ENCODE measurements around the gene IQCE.

IQCE gene

GRCh38 chr7:2639695-2640481 lies 81.1 kb downstream of the IQCE start:
- H3K36me3 ChIP-seq: peaks cover 12 to 32% (median 22%) of the 10 kb centered on the region in 11 experiments; a peak in 20 of 22 replicates
- H3K4me1 ChIP-seq: peaks cover 99 to 100% (median 100%) of the 10 kb centered on the region in 10 experiments
- peak overlapping the region; percentile 77 to 98 (median 92) for H3K27ac ChIP-seq
- no peaks in the 10 kb centered on the region for H3K9me3 ChIP-seq (replicated peaks in 1 of 11)
- H3K9ac ChIP-seq: peak overlapping the region; percentile 70 to 97 (median 80)
- peak overlapping the region in 5 of 10 experiments; percentile 46 to 98 (median 57); a peak in 7 of 20 replicates for H3K4me3 ChIP-seq
- H3K27me3 ChIP-seq: no peaks in the 10 kb centered on the region
- H3K4me2 ChIP-seq: peak overlapping the region; percentile 90 to 100 (median 98)
- no peak for TF ChIP-seq Cebpa-rat (IDR thresholded peaks at IDR 0.05)
- peaks cover 41 to 92% (median 75%) of the 10 kb centered on the region in 11 experiments for H4K20me1 ChIP-seq

- Histone ChIP-seq H3K27me3 (no peaks in the 10 kb centered on the region), H3K9me3 (replicated peaks in 1 of 11) (no peaks in the 10 kb centered on the region), H4K20me1 (peaks cover 35 to 92% (median 75%) of the 10 kb centered on the region in 11 experiments), H3K4me1 (peaks cover 99 to 100% (median 100%) of the 10 kb centered on the region in 10 experiments), H3K9ac (peak overlapping the region; percentile 70 to 97 (median 80)), H3K4me3 (peak overlapping the region in 9 of 10 experiments; percentile 21 to 98 (median 51); a peak in 10 of 20 replicates), H3K27ac (peak overlapping the region; percentile 77 to 98 (median 92)), H3K4me2 (peak overlapping the region; percentile 90 to 100 (median 98)), H3K36me3 (peaks cover 6 to 26% (median 16%) of the 10 kb centered on the region in 11 experiments; a peak in 18 of 22 replicates)
- no peak for TF ChIP-seq Cebpa-rat (IDR thresholded peaks at IDR 0.05)
Measured at GRCh38 chr7:2640482-2640830, 81.7 kb downstream of the IQCE start.

GRCh38 chr7:2640846-2641316 lies 82.1 kb downstream of the IQCE start:
- Histone ChIP-seq H3K4me1 (peaks cover 99 to 100% (median 100%) of the 10 kb centered on the region in 10 experiments), H4K20me1 (peaks cover 31 to 92% (median 73%) of the 10 kb centered on the region in 11 experiments), H3K4me2 (peak overlapping the region; percentile 90 to 100 (median 98)), H3K27me3 (no peaks in the 10 kb centered on the region), H3K9ac (peak overlapping the region; percentile 70 to 97 (median 80)), H3K9me3 (replicated peaks in 1 of 11) (no peaks in the 10 kb centered on the region), H3K36me3 (peaks cover 2 to 22% (median 12%) of the 10 kb centered on the region in 11 experiments; a peak in 16 of 22 replicates), H3K4me3 (peak overlapping the region in 9 of 10 experiments; percentile 21 to 98 (median 51); a peak in 16 of 20 replicates), H3K27ac (peak overlapping the region; percentile 77 to 98 (median 92))
- no peak for TF ChIP-seq Cebpa-rat (IDR thresholded peaks at IDR 0.05)

GRCh38 chr7:2641406-2642393 lies 82.9 kb downstream of the IQCE start:
- Histone ChIP-seq H3K4me2 (peak overlapping the region; percentile 90 to 100 (median 98)), H3K9ac (peak overlapping the region; percentile 70 to 97 (median 80)), H3K36me3 (peaks cover 0 to 26% (median 14%) of the 10 kb centered on the region in 11 experiments; a peak in 14 of 22 replicates), H3K27ac (peak overlapping the region; percentile 77 to 98 (median 92)), H3K4me3 (peak overlapping the region in 9 of 10 experiments; percentile 35 to 98 (median 51); a peak in 19 of 20 replicates), H3K4me1 (peaks cover 99 to 100% (median 100%) of the 10 kb centered on the region in 10 experiments), H3K9me3 (replicated peaks in 1 of 11) (no peaks in the 10 kb centered on the region), H4K20me1 (peaks cover 23 to 92% (median 73%) of the 10 kb centered on the region in 11 experiments), H3K27me3 (no peaks in the 10 kb centered on the region)
- TF ChIP-seq Cebpa-rat (IDR thresholded peaks at IDR 0.05): peak in 6 of 11 experiments; percentile 35 to 75 (median 70); a peak in 8 of 22 replicates

- Histone ChIP-seq H3K27ac (peak overlapping the region in 10 of 11 experiments; percentile 28 to 98 (median 92); a peak in 21 of 22 replicates), H3K9ac (peak overlapping the region; percentile 62 to 97 (median 84)), H3K4me1 (peaks cover 96 to 100% (median 98%) of the 10 kb centered on the region in 10 experiments), H3K4me2 (peak overlapping the region; percentile 90 to 100 (median 98)), H4K20me1 (peaks cover 19 to 94% (median 67%) of the 10 kb centered on the region in 11 experiments; a peak in 20 of 22 replicates), H3K36me3 (peaks cover 16 to 43% (median 31%) of the 10 kb centered on the region in 11 experiments), H3K9me3 (replicated peaks in 1 of 11) (no peaks in the 10 kb centered on the region), H3K4me3 (peak overlapping the region in 9 of 10 experiments; percentile 10 to 64 (median 52); a peak in 15 of 20 replicates), H3K27me3 (no peaks in the 10 kb centered on the region)
- no peak for TF ChIP-seq Cebpa-rat (IDR thresholded peaks at IDR 0.05)
Measured at GRCh38 chr7:2643386-2644219, 84.8 kb downstream of the IQCE start.

- Histone ChIP-seq H3K9me3 (replicated peaks in 1 of 11) (no peaks in the 10 kb centered on the region), H3K4me2 (peak overlapping the region; percentile 90 to 100 (median 98)), H3K27me3 (no peaks in the 10 kb centered on the region), H3K4me3 (peak overlapping the region in 9 of 10 experiments; percentile 10 to 64 (median 52); a peak in 15 of 20 replicates), H4K20me1 (peaks cover 16 to 94% (median 65%) of the 10 kb centered on the region in 11 experiments; a peak in 21 of 22 replicates), H3K4me1 (peaks cover 92 to 99% (median 96%) of the 10 kb centered on the region in 10 experiments), H3K9ac (peak overlapping the region; percentile 62 to 97 (median 84)), H3K27ac (peak overlapping the region in 10 of 11 experiments; percentile 28 to 98 (median 92); a peak in 21 of 22 replicates), H3K36me3 (peaks cover 19 to 45% (median 34%) of the 10 kb centered on the region in 11 experiments)
- TF ChIP-seq Cebpa-rat (IDR thresholded peaks at IDR 0.05): no peak
Measured at GRCh38 chr7:2644220-2644561, 85.4 kb downstream of the IQCE start.

GRCh38 chr7:2644562-2645273 lies 85.9 kb downstream of the IQCE start:
- TF ChIP-seq Cebpa-rat (IDR thresholded peaks at IDR 0.05): no peak
- H3K4me3 ChIP-seq: peak overlapping the region in 9 of 10 experiments; percentile 14 to 64 (median 52); a peak in 16 of 20 replicates
- H3K9ac ChIP-seq: peak overlapping the region; percentile 62 to 97 (median 84)
- peak overlapping the region in 10 of 11 experiments; percentile 28 to 98 (median 92); a peak in 21 of 22 replicates for H3K27ac ChIP-seq
- H3K36me3 ChIP-seq: peaks cover 24 to 45% (median 38%) of the 10 kb centered on the region in 11 experiments
- H3K4me1 ChIP-seq: peaks cover 87 to 99% (median 96%) of the 10 kb centered on the region in 10 experiments
- peaks cover 17 to 96% (median 65%) of the 10 kb centered on the region in 11 experiments; a peak in 20 of 22 replicates for H4K20me1 ChIP-seq
- no peaks in the 10 kb centered on the region for H3K27me3 ChIP-seq
- peak overlapping the region; percentile 90 to 100 (median 98) for H3K4me2 ChIP-seq
- H3K9me3 ChIP-seq (replicated peaks in 1 of 11): no peaks in the 10 kb centered on the region

All from BLaER1 treated with 17β-estradiol and CSF1 and Interleukin-3, amounts not matched to agents 10 nM and 100 nM (cell line).